ENCODE data around the gene JUNB.
A peak's percentile ranks its signal among the peaks of the same experiment; 100 is the strongest.

The JUNB gene

DNA sequence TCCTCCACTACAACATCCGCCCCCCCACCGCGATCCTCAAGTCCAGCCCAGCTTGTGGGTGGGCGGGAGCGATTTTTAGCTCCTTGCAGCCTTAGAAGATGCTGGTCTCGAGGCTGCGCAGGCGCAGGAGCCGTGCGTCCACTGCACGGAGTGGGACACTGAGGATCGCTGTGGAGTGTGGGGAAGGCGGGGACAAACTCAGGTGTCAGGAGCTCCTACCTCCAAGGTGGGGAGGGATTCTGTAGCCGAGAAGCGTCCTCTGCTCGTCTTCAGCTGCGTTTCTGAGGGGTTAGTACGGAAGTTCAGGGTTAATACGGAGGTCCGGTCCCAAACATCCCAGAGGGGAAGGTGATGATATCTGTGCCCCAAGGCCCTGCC, 43.3 kb downstream of the JUNB start, which contains the start of gene RTBDN:
RTBDN (minus strand) TSS at position 14 of the 378 bp plus-strand sequence. CDS start 4,600 bp downstream, outside the sequence.
- DNase-seq: no peak
- Histone ChIP-seq H3K4me3 (ENCODE audit: low read depth, low read length) (peak within 1 kb of the TSS; percentile 41), H3K27me3 (replicated peaks) (peaks cover 53% of the 10 kb centered on the region), H3K27ac (no peak within 1 kb of the TSS), H3K36me3 (replicated peaks) (no peaks in the 10 kb centered on the region)
- TF ChIP-seq, protein P1, sequence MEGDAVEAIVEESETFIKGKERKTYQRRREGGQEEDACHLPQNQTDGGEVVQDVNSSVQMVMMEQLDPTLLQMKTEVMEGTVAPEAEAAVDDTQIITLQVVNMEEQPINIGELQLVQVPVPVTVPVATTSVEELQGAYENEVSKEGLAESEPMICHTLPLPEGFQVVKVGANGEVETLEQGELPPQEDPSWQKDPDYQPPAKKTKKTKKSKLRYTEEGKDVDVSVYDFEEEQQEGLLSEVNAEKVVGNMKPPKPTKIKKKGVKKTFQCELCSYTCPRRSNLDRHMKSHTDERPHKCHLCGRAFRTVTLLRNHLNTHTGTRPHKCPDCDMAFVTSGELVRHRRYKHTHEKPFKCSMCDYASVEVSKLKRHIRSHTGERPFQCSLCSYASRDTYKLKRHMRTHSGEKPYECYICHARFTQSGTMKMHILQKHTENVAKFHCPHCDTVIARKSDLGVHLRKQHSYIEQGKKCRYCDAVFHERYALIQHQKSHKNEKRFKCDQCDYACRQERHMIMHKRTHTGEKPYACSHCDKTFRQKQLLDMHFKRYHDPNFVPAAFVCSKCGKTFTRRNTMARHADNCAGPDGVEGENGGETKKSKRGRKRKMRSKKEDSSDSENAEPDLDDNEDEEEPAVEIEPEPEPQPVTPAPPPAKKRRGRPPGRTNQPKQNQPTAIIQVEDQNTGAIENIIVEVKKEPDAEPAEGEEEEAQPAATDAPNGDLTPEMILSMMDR (IDR thresholded peaks at IDR 0.05; ENCODE audit: low read depth, low read length, missing control alignments): no peak
- in situ Hi-C loops (cut with HindIII; ENCODE audit: low pct_ligation_motif_present, low sequenced_read_pairs): no loop called here

- no peak for DNase-seq
- no peak overlapping the region for H3K27ac ChIP-seq
- in situ Hi-C loops (cut with HindIII; ENCODE audit: low pct_ligation_motif_present, low sequenced_read_pairs): no loop called here
- TF ChIP-seq, protein P1 (IDR thresholded peaks at IDR 0.05; ENCODE audit: low read depth, low read length, missing control alignments): no peak
- peaks cover 56% of the 10 kb centered on the region for H3K27me3 ChIP-seq (replicated peaks)
- no peak overlapping the region for H3K4me3 ChIP-seq (ENCODE audit: low read depth, low read length)
- no peaks in the 10 kb centered on the region for H3K36me3 ChIP-seq (replicated peaks)
These were observed 43.9 kb downstream of the JUNB start for GRCh38 chr19:12834976-12835757.

GRCh38 chr19:12836529-12836863, 45.2 kb downstream of the JUNB start:
- in situ Hi-C loops (cut with HindIII; ENCODE audit: low pct_ligation_motif_present, low sequenced_read_pairs): no loop called here
- DNase-seq: no peak
- TF ChIP-seq, protein P1 (IDR thresholded peaks at IDR 0.05; ENCODE audit: low read depth, low read length, missing control alignments): no peak
- no peak overlapping the region for H3K27ac ChIP-seq
- no peaks in the 10 kb centered on the region for H3K36me3 ChIP-seq (replicated peaks)
- no peak overlapping the region for H3K4me3 ChIP-seq (ENCODE audit: low read depth, low read length)
- H3K27me3 ChIP-seq (replicated peaks): peaks cover 61% of the 10 kb centered on the region

- in situ Hi-C loops (cut with HindIII; ENCODE audit: low pct_ligation_motif_present, low sequenced_read_pairs): no loop called here
- no peak for DNase-seq
- Histone ChIP-seq H3K4me3 (ENCODE audit: low read depth, low read length) (no peak overlapping the region), H3K36me3 (replicated peaks) (no peaks in the 10 kb centered on the region), H3K27me3 (replicated peaks) (peaks cover 63% of the 10 kb centered on the region), H3K27ac (no peak overlapping the region)
- TF ChIP-seq, protein P1 (IDR thresholded peaks at IDR 0.05; ENCODE audit: low read depth, low read length, missing control alignments): no peak
These were observed 45.9 kb downstream of the JUNB start for GRCh38 chr19:12837225-12837624.

- in situ Hi-C loops (cut with HindIII; ENCODE audit: low pct_ligation_motif_present, low sequenced_read_pairs): no loop called here
- Histone ChIP-seq H3K27me3 (replicated peaks) (peaks cover 59% of the 10 kb centered on the region), H3K27ac (no peak within 1 kb of the TSS), H3K36me3 (replicated peaks) (no peaks in the 10 kb centered on the region), H3K4me3 (ENCODE audit: low read depth, low read length) (peak within 1 kb of the TSS; percentile 15)
- no peak for DNase-seq
- TF ChIP-seq, protein P1 (IDR thresholded peaks at IDR 0.05; ENCODE audit: low read depth, low read length, missing control alignments): peak; percentile 32
These were observed 47.0 kb downstream of the JUNB start, which contains the start of gene MAST1 for GRCh38 chr19:12838182-12838885. MAST1 (plus strand) TSS chr19:12838515; CDS start chr19:12838573, 58 bp downstream.

All from brain microvascular endothelial cell (primary cell).